ENCODE results near the gene COL23A1. TPM values are rescaled to one million over a fixed set of nuclear protein-coding genes. Genes with fewer than 3 reads are reported as not detected.

COL23A1 gene
- total and polyA plus RNA-seq, 2 experiments from 2014 or later = 4.8 to 8.2 TPM

DNA sequence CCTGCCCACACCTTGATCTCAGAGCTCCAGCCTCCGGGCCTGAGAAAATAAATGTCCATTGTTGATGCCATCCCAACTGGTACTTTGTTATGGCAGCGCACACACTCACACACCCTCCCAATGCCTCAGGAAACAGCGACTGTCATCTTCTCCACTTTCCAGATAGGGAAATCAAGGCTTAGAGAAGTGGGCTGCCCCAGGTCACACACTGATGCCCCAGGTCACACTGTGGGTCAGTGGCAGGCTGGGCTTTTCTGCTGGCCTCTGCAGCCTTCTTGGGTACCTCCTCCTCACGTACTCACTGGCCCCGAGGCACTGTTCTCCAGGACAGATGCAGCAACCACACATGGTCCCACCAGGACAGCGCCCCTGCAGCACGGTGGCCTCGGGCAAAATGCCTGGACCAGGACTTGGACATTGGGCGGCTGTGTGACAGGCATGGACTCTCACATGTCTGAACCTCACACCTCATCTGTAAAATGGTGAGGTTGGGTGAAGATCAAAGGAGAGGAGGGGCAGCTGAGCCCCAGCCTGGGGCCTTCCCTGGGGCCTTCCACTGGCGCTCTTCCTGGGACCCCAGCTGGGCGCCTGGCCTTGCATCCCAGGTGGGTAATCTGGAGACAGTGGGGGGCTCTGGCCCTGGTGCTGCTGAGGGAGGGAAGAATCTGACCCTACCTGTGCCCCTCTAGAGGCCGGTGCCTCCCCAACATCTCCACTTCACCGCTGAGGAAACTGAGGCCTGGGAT is 156.0 kb downstream of the COL23A1 start:
- TF ChIP-seq CREB1 (CRISPR knock-in tag; IDR thresholded peaks at IDR 0.05; ENCODE audit: low read depth) (no peak), EZH2 (IDR thresholded peaks at IDR 0.05; ENCODE audit: low read depth, unreplicated experiment) (no peak), ZNF331 (CRISPR knock-in tag; IDR thresholded peaks at IDR 0.05; ENCODE audit: low read depth) (no peak), EZH2phosphoT487 (IDR thresholded peaks at IDR 0.05; ENCODE audit: unreplicated experiment) (no peak), NANOG (IDR thresholded peaks at IDR 0.05; ENCODE audit: borderline replicate concordance) (no peak), ZNF114 (CRISPR knock-in tag; IDR thresholded peaks at IDR 0.05) (no peak), JUNB (IDR thresholded peaks at IDR 0.05; ENCODE audit: unreplicated experiment) (no peak), STAT1 (IDR thresholded peaks at IDR 0.05; ENCODE audit: unreplicated experiment) (no peak), POLR2AphosphoS5 (IDR thresholded peaks at IDR 0.05; ENCODE audit: low read depth) (no peak)
- TF ChIP-seq, protein P1, sequence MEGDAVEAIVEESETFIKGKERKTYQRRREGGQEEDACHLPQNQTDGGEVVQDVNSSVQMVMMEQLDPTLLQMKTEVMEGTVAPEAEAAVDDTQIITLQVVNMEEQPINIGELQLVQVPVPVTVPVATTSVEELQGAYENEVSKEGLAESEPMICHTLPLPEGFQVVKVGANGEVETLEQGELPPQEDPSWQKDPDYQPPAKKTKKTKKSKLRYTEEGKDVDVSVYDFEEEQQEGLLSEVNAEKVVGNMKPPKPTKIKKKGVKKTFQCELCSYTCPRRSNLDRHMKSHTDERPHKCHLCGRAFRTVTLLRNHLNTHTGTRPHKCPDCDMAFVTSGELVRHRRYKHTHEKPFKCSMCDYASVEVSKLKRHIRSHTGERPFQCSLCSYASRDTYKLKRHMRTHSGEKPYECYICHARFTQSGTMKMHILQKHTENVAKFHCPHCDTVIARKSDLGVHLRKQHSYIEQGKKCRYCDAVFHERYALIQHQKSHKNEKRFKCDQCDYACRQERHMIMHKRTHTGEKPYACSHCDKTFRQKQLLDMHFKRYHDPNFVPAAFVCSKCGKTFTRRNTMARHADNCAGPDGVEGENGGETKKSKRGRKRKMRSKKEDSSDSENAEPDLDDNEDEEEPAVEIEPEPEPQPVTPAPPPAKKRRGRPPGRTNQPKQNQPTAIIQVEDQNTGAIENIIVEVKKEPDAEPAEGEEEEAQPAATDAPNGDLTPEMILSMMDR (conservative IDR thresholded peaks at IDR 0.05; ENCODE audit: low read depth in 2 of 2) = no peak
- TF ChIP-seq, protein P2, sequence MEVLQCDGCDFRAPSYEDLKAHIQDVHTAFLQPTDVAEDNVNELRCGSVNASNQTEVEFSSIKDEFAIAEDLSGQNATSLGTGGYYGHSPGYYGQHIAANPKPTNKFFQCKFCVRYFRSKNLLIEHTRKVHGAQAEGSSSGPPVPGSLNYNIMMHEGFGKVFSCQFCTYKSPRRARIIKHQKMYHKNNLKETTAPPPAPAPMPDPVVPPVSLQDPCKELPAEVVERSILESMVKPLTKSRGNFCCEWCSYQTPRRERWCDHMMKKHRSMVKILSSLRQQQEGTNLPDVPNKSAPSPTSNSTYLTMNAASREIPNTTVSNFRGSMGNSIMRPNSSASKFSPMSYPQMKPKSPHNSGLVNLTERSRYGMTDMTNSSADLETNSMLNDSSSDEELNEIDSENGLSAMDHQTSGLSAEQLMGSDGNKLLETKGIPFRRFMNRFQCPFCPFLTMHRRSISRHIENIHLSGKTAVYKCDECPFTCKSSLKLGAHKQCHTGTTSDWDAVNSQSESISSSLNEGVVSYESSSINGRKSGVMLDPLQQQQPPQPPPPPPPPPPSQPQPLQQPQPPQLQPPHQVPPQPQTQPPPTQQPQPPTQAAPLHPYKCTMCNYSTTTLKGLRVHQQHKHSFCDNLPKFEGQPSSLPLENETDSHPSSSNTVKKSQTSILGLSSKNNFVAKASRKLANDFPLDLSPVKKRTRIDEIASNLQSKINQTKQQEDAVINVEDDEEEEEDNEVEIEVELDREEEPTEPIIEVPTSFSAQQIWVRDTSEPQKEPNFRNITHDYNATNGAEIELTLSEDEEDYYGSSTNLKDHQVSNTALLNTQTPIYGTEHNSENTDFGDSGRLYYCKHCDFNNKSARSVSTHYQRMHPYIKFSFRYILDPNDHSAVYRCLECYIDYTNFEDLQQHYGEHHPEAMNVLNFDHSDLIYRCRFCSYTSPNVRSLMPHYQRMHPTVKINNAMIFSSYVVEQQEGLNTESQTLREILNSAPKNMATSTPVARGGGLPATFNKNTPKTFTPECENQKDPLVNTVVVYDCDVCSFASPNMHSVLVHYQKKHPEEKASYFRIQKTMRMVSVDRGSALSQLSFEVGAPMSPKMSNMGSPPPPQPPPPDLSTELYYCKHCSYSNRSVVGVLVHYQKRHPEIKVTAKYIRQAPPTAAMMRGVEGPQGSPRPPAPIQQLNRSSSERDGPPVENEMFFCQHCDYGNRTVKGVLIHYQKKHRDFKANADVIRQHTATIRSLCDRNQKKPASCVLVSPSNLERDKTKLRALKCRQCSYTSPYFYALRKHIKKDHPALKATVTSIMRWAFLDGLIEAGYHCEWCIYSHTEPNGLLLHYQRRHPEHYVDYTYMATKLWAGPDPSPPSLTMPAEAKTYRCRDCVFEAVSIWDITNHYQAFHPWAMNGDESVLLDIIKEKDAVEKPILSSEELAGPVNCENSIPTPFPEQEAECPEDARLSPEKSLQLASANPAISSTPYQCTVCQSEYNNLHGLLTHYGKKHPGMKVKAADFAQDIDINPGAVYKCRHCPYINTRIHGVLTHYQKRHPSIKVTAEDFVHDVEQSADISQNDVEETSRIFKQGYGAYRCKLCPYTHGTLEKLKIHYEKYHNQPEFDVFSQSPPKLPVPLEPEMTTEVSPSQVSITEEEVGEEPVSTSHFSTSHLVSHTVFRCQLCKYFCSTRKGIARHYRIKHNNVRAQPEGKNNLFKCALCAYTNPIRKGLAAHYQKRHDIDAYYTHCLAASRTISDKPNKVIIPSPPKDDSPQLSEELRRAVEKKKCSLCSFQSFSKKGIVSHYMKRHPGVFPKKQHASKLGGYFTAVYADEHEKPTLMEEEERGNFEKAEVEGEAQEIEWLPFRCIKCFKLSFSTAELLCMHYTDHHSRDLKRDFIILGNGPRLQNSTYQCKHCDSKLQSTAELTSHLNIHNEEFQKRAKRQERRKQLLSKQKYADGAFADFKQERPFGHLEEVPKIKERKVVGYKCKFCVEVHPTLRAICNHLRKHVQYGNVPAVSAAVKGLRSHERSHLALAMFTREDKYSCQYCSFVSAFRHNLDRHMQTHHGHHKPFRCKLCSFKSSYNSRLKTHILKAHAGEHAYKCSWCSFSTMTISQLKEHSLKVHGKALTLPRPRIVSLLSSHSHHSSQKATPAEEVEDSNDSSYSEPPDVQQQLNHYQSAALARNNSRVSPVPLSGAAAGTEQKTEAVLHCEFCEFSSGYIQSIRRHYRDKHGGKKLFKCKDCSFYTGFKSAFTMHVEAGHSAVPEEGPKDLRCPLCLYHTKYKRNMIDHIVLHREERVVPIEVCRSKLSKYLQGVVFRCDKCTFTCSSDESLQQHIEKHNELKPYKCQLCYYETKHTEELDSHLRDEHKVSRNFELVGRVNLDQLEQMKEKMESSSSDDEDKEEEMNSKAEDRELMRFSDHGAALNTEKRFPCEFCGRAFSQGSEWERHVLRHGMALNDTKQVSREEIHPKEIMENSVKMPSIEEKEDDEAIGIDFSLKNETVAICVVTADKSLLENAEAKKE (CRISPR knock-in tag; IDR thresholded peaks at IDR 0.05) = no peak
- TF ChIP-seq, protein P3, sequence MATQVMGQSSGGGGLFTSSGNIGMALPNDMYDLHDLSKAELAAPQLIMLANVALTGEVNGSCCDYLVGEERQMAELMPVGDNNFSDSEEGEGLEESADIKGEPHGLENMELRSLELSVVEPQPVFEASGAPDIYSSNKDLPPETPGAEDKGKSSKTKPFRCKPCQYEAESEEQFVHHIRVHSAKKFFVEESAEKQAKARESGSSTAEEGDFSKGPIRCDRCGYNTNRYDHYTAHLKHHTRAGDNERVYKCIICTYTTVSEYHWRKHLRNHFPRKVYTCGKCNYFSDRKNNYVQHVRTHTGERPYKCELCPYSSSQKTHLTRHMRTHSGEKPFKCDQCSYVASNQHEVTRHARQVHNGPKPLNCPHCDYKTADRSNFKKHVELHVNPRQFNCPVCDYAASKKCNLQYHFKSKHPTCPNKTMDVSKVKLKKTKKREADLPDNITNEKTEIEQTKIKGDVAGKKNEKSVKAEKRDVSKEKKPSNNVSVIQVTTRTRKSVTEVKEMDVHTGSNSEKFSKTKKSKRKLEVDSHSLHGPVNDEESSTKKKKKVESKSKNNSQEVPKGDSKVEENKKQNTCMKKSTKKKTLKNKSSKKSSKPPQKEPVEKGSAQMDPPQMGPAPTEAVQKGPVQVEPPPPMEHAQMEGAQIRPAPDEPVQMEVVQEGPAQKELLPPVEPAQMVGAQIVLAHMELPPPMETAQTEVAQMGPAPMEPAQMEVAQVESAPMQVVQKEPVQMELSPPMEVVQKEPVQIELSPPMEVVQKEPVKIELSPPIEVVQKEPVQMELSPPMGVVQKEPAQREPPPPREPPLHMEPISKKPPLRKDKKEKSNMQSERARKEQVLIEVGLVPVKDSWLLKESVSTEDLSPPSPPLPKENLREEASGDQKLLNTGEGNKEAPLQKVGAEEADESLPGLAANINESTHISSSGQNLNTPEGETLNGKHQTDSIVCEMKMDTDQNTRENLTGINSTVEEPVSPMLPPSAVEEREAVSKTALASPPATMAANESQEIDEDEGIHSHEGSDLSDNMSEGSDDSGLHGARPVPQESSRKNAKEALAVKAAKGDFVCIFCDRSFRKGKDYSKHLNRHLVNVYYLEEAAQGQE (IDR thresholded peaks at IDR 0.05; ENCODE audit: unreplicated experiment) = no peak
- TF ChIP-seq, protein P4, sequence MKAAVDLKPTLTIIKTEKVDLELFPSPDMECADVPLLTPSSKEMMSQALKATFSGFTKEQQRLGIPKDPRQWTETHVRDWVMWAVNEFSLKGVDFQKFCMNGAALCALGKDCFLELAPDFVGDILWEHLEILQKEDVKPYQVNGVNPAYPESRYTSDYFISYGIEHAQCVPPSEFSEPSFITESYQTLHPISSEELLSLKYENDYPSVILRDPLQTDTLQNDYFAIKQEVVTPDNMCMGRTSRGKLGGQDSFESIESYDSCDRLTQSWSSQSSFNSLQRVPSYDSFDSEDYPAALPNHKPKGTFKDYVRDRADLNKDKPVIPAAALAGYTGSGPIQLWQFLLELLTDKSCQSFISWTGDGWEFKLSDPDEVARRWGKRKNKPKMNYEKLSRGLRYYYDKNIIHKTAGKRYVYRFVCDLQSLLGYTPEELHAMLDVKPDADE (IDR thresholded peaks at IDR 0.05) = no peak
- Histone ChIP-seq H2AFZ (no peak overlapping the region), H3K4me2 (no peak overlapping the region), H3K27me3 (ENCODE audit: insufficient read depth) (no peaks in the 10 kb centered on the region), H3K4me3 (no peak overlapping the region), H3K79me2 (replicated peaks; ENCODE audit: insufficient read depth) (no peaks in the 10 kb centered on the region), H3K4me1 (ENCODE audit: insufficient read depth) (no peaks in the 10 kb centered on the region), H3K9me2 (ENCODE audit: insufficient read depth) (no peaks in the 10 kb centered on the region), H3F3A (replicated peaks; ENCODE audit: low read depth) (no peaks in the 10 kb centered on the region), H3K36me3 (ENCODE audit: insufficient read depth) (no peaks in the 10 kb centered on the region), H3K27ac (ENCODE audit: low read depth) (no peak overlapping the region), H4K20me1 (replicated peaks; ENCODE audit: insufficient read depth) (no peaks in the 10 kb centered on the region)
- Mint-ChIP-seq H3K36me3 (ENCODE audit: low read depth) (peaks cover 5% of the 10 kb centered on the region; the same call in 2 of the 3 replicates), H3K9me3 (peaks cover 9% of the 10 kb centered on the region), H3K4me3 (no peak overlapping the region), H3K4me1 (peaks cover 20% of the 10 kb centered on the region), H3K27ac (no peak overlapping the region), H3K27me3 (ENCODE audit: insufficient read depth, low read depth, poor library complexity) (no peaks in the 10 kb centered on the region)
- DNase-seq (ENCODE audit: low spot score) = no peak
- ATAC-seq = no peak

All from GM23338 (cell line).